GM23248 (cell line): ENCODE measurements around the gene CCL11.

Experiments used
- EZH2 ChIP-seq: fragments of 200-600 bp; sonication (generic); IDR thresholded peaks from 2 replicates; pipeline ENCODE4 v1.6.1; 2018; ENCODE audit warnings: antibody characterized with exemption, mild to moderate bottlenecking; ENCODE audit not compliant: insufficient read depth, poor library complexity, severe bottlenecking
- EZH2phosphoT487 ChIP-seq: fragments of 200-600 bp; sonication (generic); IDR thresholded peaks from 2 replicates; pipeline ENCODE4 v1.6.1; 2018; ENCODE audit warnings: antibody characterized with exemption, moderate library complexity, mild to moderate bottlenecking, low read depth; ENCODE audit not compliant: insufficient read depth

GRCh38 chr17:34275881-34276280 is 9.7 kb upstream of the CCL11 start:
- TF ChIP-seq EZH2 (no peak), EZH2phosphoT487 (no peak)
